ENCODE results near the gene IGSF21.

IGSF21 gene

GRCh38 chr1:18329469-18330253, 222.1 kb downstream of the IGSF21 start:
- DNase-seq (ENCODE audit: low read depth): no peak

GRCh38 chr1:18332576-18332975, 225.0 kb downstream of the IGSF21 start:
- no peak for DNase-seq (ENCODE audit: low read depth)

GRCh38 chr1:18333220-18333619, 225.6 kb downstream of the IGSF21 start:
- DNase-seq (ENCODE audit: low read depth): no peak

GRCh38 chr1:18336801-18337200, 229.2 kb downstream of the IGSF21 start:
- DNase-seq (ENCODE audit: low read depth): no peak

GRCh38 chr1:18337757-18338156, 230.2 kb downstream of the IGSF21 start:
- no peak for DNase-seq (ENCODE audit: low read depth)

- DNase-seq (ENCODE audit: low read depth): no peak
Observed at GRCh38 chr1:18339161-18339560, 231.6 kb downstream of the IGSF21 start.

- DNase-seq (ENCODE audit: low read depth): no peak
Observed at GRCh38 chr1:18340158-18340764, 232.7 kb downstream of the IGSF21 start.

GRCh38 chr1:18340787-18341186, 233.2 kb downstream of the IGSF21 start:
- DNase-seq (ENCODE audit: low read depth): no peak

GRCh38 chr1:18341291-18342069, 233.9 kb downstream of the IGSF21 start:
- DNase-seq (ENCODE audit: low read depth): no peak

- DNase-seq (ENCODE audit: low read depth): no peak
Observed at GRCh38 chr1:18342744-18343143, 235.1 kb downstream of the IGSF21 start.

- no peak for DNase-seq (ENCODE audit: low read depth)
Observed at GRCh38 chr1:18343581-18343980, 236.0 kb downstream of the IGSF21 start.

GRCh38 chr1:18344755-18345154, 237.2 kb downstream of the IGSF21 start:
- no peak for DNase-seq (ENCODE audit: low read depth)

- no peak for DNase-seq (ENCODE audit: low read depth)
Observed at GRCh38 chr1:18347559-18347958, 240.0 kb downstream of the IGSF21 start.

- no peak for DNase-seq (ENCODE audit: low read depth)
Observed at GRCh38 chr1:18348354-18348753, 240.8 kb downstream of the IGSF21 start.

- no peak for DNase-seq (ENCODE audit: low read depth)
Observed at GRCh38 chr1:18350747-18351146, 243.1 kb downstream of the IGSF21 start.

- no peak for DNase-seq (ENCODE audit: low read depth)
Observed at GRCh38 chr1:18351735-18352134, 244.1 kb downstream of the IGSF21 start.

- DNase-seq (ENCODE audit: low read depth): no peak
Observed at GRCh38 chr1:18352636-18353265, 245.2 kb downstream of the IGSF21 start.

- no peak for DNase-seq (ENCODE audit: low read depth)
Observed at GRCh38 chr1:18353528-18353927, 245.9 kb downstream of the IGSF21 start.

GRCh38 chr1:18353992-18354391, 246.4 kb downstream of the IGSF21 start:
- DNase-seq (ENCODE audit: low read depth): no peak

GRCh38 chr1:18354612-18355011, 247.0 kb downstream of the IGSF21 start:
- no peak for DNase-seq (ENCODE audit: low read depth)

- no peak for DNase-seq (ENCODE audit: low read depth)
Observed at GRCh38 chr1:18357622-18358230, 250.1 kb downstream of the IGSF21 start.

- no peak for DNase-seq (ENCODE audit: low read depth)
Observed at GRCh38 chr1:18358600-18358999, 251.0 kb downstream of the IGSF21 start.
